GM18499 (cell line): ENCODE measurements around the gene CCDC171.
A peak's percentile ranks its signal among the peaks of the same experiment; 100 is the strongest.
"Not testable (repeated sequence)": the region's sequence is repeated elsewhere in the genome, so short reads cannot be mapped to it uniquely, and the experiment has no call there.

Source experiments
- ATAC-seq: cut with Tn5 transposase; IDR thresholded peaks from one replicate; pipeline ENCODE4 v1.9.1; 2021; ENCODE audit warnings: moderate number of reproducible peaks; ENCODE audit not compliant: insufficient read depth, unreplicated experiment

Gene CCDC171

GRCh38 chr9:15549611-15550010, 3.2 kb upstream of the CCDC171 start:
- ATAC-seq, result no peak

GRCh38 chr9:15553528-15553898, 670 bp downstream of the CCDC171 start:
- peak; percentile 15 for ATAC-seq

- no peak for ATAC-seq
Observed at GRCh38 chr9:15570769-15571168, 17.9 kb downstream of the CCDC171 start.

GRCh38 chr9:15572200-15572770, 19.4 kb downstream of the CCDC171 start:
- ATAC-seq, result no peak

GRCh38 chr9:15576350-15577050, 23.7 kb downstream of the CCDC171 start:
- ATAC-seq, result no peak

GRCh38 chr9:15578714-15579113, 25.9 kb downstream of the CCDC171 start:
- no peak for ATAC-seq

GRCh38 chr9:15584379-15584778, 31.5 kb downstream of the CCDC171 start:
- ATAC-seq, result no peak

GRCh38 chr9:15592317-15592716, 39.5 kb downstream of the CCDC171 start:
- no peak for ATAC-seq

- ATAC-seq, result not testable (repeated sequence)
Observed at GRCh38 chr9:15592940-15593339, 40.1 kb downstream of the CCDC171 start.

- not testable (repeated sequence) for ATAC-seq
Observed at GRCh38 chr9:15600666-15601330, 48.0 kb downstream of the CCDC171 start.

GRCh38 chr9:15606643-15607472, 54.0 kb downstream of the CCDC171 start:
- ATAC-seq, result no peak

- ATAC-seq, result no peak
Observed at GRCh38 chr9:15612962-15613361, 60.1 kb downstream of the CCDC171 start.

GRCh38 chr9:15617782-15618181, 64.9 kb downstream of the CCDC171 start:
- no peak for ATAC-seq

GRCh38 chr9:15618540-15619331, 65.9 kb downstream of the CCDC171 start:
- no peak for ATAC-seq

GRCh38 chr9:15622318-15622971, 69.6 kb downstream of the CCDC171 start:
- no peak for ATAC-seq

- ATAC-seq, result no peak
Observed at GRCh38 chr9:15635752-15636151, 82.9 kb downstream of the CCDC171 start.

GRCh38 chr9:15640121-15640520, 87.3 kb downstream of the CCDC171 start:
- no peak for ATAC-seq

- no peak for ATAC-seq
Observed at GRCh38 chr9:15641291-15641690, 88.4 kb downstream of the CCDC171 start.

GRCh38 chr9:15642369-15642962, 89.6 kb downstream of the CCDC171 start:
- no peak for ATAC-seq
